ENCODE data around the gene RBM7. TPM values are rescaled to one million over a fixed set of nuclear protein-coding genes. Genes with fewer than 3 reads are reported as not detected.

Gene RBM7
- total RNA-seq, 1 experiment from 2014 or later: 27.9 TPM

- Histone ChIP-seq H3K27ac (ENCODE audit: low read depth, low read length) (no peak overlapping the region), H3K27me3 (ENCODE audit: insufficient read depth, low read length) (0 out of 2 replicates have a peak, but pooled peaks cover under 1% of the 10 kb centered on the region), H3K4me3 (replicated peaks in 1 of 2; ENCODE audit: low read depth in 1 of 2, low read length in 2 of 2) (no peak overlapping the region), H3K4me2 (ENCODE audit: low read length) (peak overlapping the region; percentile 89; the same call in 1 of the 2 replicates), H3K9me2 (ENCODE audit: insufficient read depth) (no peaks in the 10 kb centered on the region), H3K79me2 (ENCODE audit: insufficient read depth, low read length) (peaks cover 47% of the 10 kb centered on the region), H2AFZ (ENCODE audit: low read depth, low read length, poor library complexity, severe bottlenecking) (no peak overlapping the region), H3K9me3 (ENCODE audit: control insufficient read depth in 1 of 2, insufficient read depth in 1 of 2, low read depth in 1 of 2, low read length in 2 of 2) (no peaks in the 10 kb centered on the region), H3K36me3 (ENCODE audit: control insufficient read depth in 1 of 2, insufficient read depth in 2 of 2, low read length in 2 of 2) (peaks cover 0 to 7% of the 10 kb centered on the region in 2 experiments; a peak in 1 of 4 replicates), H3K4me1 (ENCODE audit: control insufficient read depth in 1 of 2, insufficient read depth in 2 of 2, low read length in 2 of 2) (peaks cover 0 to 14% of the 10 kb centered on the region in 2 experiments; a peak in 2 of 4 replicates), H3K9ac (ENCODE audit: low read length) (no peak overlapping the region), H4K20me1 (ENCODE audit: insufficient read depth) (0 out of 2 replicates have a peak, but pooled peaks cover 3% of the 10 kb centered on the region)
- intact Hi-C loops (cut with micrococcal nuclease): loop anchor here (5.0 kb wide), 1 partner anchor 51 kb away; no protein-coding TSS in a partner anchor
- ChIA-PET CTCF (no interaction called here), POLR2A (no interaction called here), RAD21 (ENCODE audit: low non-redundant PET in 1 of 2, low total read pairs in 2 of 2, uncharacterized antibody in 2 of 2, unreplicated experiment in 2 of 2) (interaction anchor here in 1 of 2 experiments (0.6 kb wide), 1 partner anchor 298 kb away, joined by 3 read pairs; no protein-coding TSS in a partner anchor)
- DNase-seq (ENCODE audit: low read depth, low spot score) (no peak), ATAC-seq (no peak)
- TF ChIP-seq CEBPB (IDR thresholded peaks at IDR 0.05; ENCODE audit: low read depth) (no peak), ZNF274 (IDR thresholded peaks at IDR 0.05; ENCODE audit: low read depth, low read length) (no peak), CTCF (IDR thresholded peaks at IDR 0.05 in 2 of 3, conservative IDR thresholded peaks at IDR 0.05 in 1 of 3; ENCODE audit: borderline replicate concordance in 1 of 3, insufficient read depth in 1 of 3, low read depth in 2 of 3, low read length in 2 of 3) (no peak), POLR2A (IDR thresholded peaks at IDR 0.05; ENCODE audit: borderline replicate concordance, extremely low read depth, insufficient read depth, insufficient read length) (peak; percentile 2)
- no TSS peak for BruUV-seq (replicated peaks)
Observed at GRCh38 chr11:114398303-114398920, 2.1 kb upstream of the RBM7 start.

Data from HCT116 (cell line).